ENCODE results near the gene ETF1. TPM values are rescaled to one million over a fixed set of nuclear protein-coding genes. Genes with fewer than 3 reads are reported as not detected.

The ETF1 gene
- total RNA-seq, 1 experiment from 2014 or later, result 179 TPM

GRCh38 chr5:138573223-138573622 is 30.2 kb upstream of the ETF1 start:
- Mint-ChIP-seq H3K27me3 (ENCODE audit: insufficient read depth, unreplicated experiment) (no peaks in the 10 kb centered on the region), H3K36me3 (ENCODE audit: insufficient read depth, unreplicated experiment) (peaks cover 79% of the 10 kb centered on the region), H3K27ac (ENCODE audit: unreplicated experiment) (peak overlapping the region; percentile 99), H3K4me1 (ENCODE audit: low read depth, unreplicated experiment) (peaks cover 6% of the 10 kb centered on the region), H3K9me3 (ENCODE audit: unreplicated experiment) (no peaks in the 10 kb centered on the region), H3K4me3 (ENCODE audit: unreplicated experiment) (peak overlapping the region; percentile 99)
- DNase-seq, result no peak
- no peaks in the 10 kb centered on the region for H3K27me3 ChIP-seq (replicated peaks; ENCODE audit: control insufficient read depth, insufficient read depth, low read length)
- H3K36me3 ChIP-seq (ENCODE audit: control insufficient read depth, insufficient read depth, low read length), result peaks cover 11% of the 10 kb centered on the region
- no peaks in the 10 kb centered on the region for H3K9me3 ChIP-seq
- CTCF ChIA-PET, result no interaction called here
- H3K4me3 ChIP-seq (ENCODE audit: low read depth, low read length), result no peak overlapping the region
- intact Hi-C loops (cut with micrococcal nuclease; ENCODE audit: unreplicated experiment), result loop anchor here (10.0 kb wide), 1 partner anchor 182 kb away; the partner anchor contains the start of gene CTNNA1
- POLR2A ChIA-PET, result interaction anchor here (0.6 kb wide), 1 partner anchor 682 kb away, joined by 4 read pairs; no protein-coding TSS in a partner anchor
- BruUV-seq (replicated peaks), result no TSS peak
- no peak for TF ChIP-seq CTCF (IDR thresholded peaks at IDR 0.05; ENCODE audit: insufficient read depth in 1 of 2, low read depth in 1 of 2, low read length in 1 of 2, severe bottlenecking in 1 of 2, unreplicated experiment in 1 of 2)
- H3K4me1 ChIP-seq, result peaks cover 15% of the 10 kb centered on the region

- H3K9me3 ChIP-seq, result no peaks in the 10 kb centered on the region
- TF ChIP-seq CTCF (IDR thresholded peaks at IDR 0.05; ENCODE audit: insufficient read depth in 1 of 2, low read depth in 1 of 2, low read length in 1 of 2, severe bottlenecking in 1 of 2, unreplicated experiment in 1 of 2), result no peak
- Mint-ChIP-seq H3K27ac (ENCODE audit: unreplicated experiment) (no peak overlapping the region), H3K4me3 (ENCODE audit: unreplicated experiment) (no peak overlapping the region), H3K4me1 (ENCODE audit: low read depth, unreplicated experiment) (no peaks in the 10 kb centered on the region), H3K36me3 (ENCODE audit: insufficient read depth, unreplicated experiment) (peaks cover 100% of the 10 kb centered on the region), H3K9me3 (ENCODE audit: unreplicated experiment) (no peaks in the 10 kb centered on the region), H3K27me3 (ENCODE audit: insufficient read depth, unreplicated experiment) (no peaks in the 10 kb centered on the region)
- intact Hi-C loops (cut with micrococcal nuclease; ENCODE audit: unreplicated experiment), result loop anchor here (10.0 kb wide), 1 partner anchor 184 kb away; the partner anchor contains the start of gene CTNNA1
- H3K4me1 ChIP-seq, result peaks cover 11% of the 10 kb centered on the region
- no peak overlapping the region for H3K4me3 ChIP-seq (ENCODE audit: low read depth, low read length)
- no TSS peak for BruUV-seq (replicated peaks)
- H3K36me3 ChIP-seq (ENCODE audit: control insufficient read depth, insufficient read depth, low read length), result peaks cover 13% of the 10 kb centered on the region
- no peak for DNase-seq
- H3K27me3 ChIP-seq (replicated peaks; ENCODE audit: control insufficient read depth, insufficient read depth, low read length), result no peaks in the 10 kb centered on the region
- ChIA-PET CTCF (no interaction called here), POLR2A (no interaction called here)
These were observed 27.8 kb upstream of the ETF1 start for GRCh38 chr5:138570871-138571270.

- intact Hi-C loops (cut with micrococcal nuclease; ENCODE audit: unreplicated experiment), result loop anchor here (10.0 kb wide), 1 partner anchor 185 kb away; the partner anchor contains the start of gene CTNNA1
- no peak for TF ChIP-seq CTCF (IDR thresholded peaks at IDR 0.05; ENCODE audit: insufficient read depth in 1 of 2, low read depth in 1 of 2, low read length in 1 of 2, severe bottlenecking in 1 of 2, unreplicated experiment in 1 of 2)
- H3K36me3 ChIP-seq (ENCODE audit: control insufficient read depth, insufficient read depth, low read length), result peaks cover 16% of the 10 kb centered on the region
- CTCF ChIA-PET, result no interaction called here
- POLR2A ChIA-PET, result no interaction called here
- no peak for DNase-seq
- Mint-ChIP-seq H3K36me3 (ENCODE audit: insufficient read depth, unreplicated experiment) (peaks cover 100% of the 10 kb centered on the region), H3K27ac (ENCODE audit: unreplicated experiment) (peak overlapping the region; percentile 57), H3K27me3 (ENCODE audit: insufficient read depth, unreplicated experiment) (no peaks in the 10 kb centered on the region), H3K9me3 (ENCODE audit: unreplicated experiment) (no peaks in the 10 kb centered on the region), H3K4me3 (ENCODE audit: unreplicated experiment) (no peak overlapping the region), H3K4me1 (ENCODE audit: low read depth, unreplicated experiment) (peaks cover 6% of the 10 kb centered on the region)
- H3K4me1 ChIP-seq, result peaks cover 11% of the 10 kb centered on the region; the same call in 1 of the 2 replicates
- H3K9me3 ChIP-seq, result no peaks in the 10 kb centered on the region
- H3K27me3 ChIP-seq (replicated peaks; ENCODE audit: control insufficient read depth, insufficient read depth, low read length), result no peaks in the 10 kb centered on the region
- H3K4me3 ChIP-seq (ENCODE audit: low read depth, low read length), result no peak overlapping the region
- BruUV-seq (replicated peaks), result no TSS peak
These were observed 26.7 kb upstream of the ETF1 start for GRCh38 chr5:138569782-138570181.

Measured in Caco-2 (cell line).